CD1c-positive myeloid dendritic cell (primary cell): Measurements from ENCODE around the gene ZC2HC1B.

ENCODE experiments used
- DNase-seq: peaks from one replicate; pipeline ENCODE4 v3.0.0-alpha.2; 2016; ENCODE audit errors: extremely low spot score

The ZC2HC1B gene

DNA sequence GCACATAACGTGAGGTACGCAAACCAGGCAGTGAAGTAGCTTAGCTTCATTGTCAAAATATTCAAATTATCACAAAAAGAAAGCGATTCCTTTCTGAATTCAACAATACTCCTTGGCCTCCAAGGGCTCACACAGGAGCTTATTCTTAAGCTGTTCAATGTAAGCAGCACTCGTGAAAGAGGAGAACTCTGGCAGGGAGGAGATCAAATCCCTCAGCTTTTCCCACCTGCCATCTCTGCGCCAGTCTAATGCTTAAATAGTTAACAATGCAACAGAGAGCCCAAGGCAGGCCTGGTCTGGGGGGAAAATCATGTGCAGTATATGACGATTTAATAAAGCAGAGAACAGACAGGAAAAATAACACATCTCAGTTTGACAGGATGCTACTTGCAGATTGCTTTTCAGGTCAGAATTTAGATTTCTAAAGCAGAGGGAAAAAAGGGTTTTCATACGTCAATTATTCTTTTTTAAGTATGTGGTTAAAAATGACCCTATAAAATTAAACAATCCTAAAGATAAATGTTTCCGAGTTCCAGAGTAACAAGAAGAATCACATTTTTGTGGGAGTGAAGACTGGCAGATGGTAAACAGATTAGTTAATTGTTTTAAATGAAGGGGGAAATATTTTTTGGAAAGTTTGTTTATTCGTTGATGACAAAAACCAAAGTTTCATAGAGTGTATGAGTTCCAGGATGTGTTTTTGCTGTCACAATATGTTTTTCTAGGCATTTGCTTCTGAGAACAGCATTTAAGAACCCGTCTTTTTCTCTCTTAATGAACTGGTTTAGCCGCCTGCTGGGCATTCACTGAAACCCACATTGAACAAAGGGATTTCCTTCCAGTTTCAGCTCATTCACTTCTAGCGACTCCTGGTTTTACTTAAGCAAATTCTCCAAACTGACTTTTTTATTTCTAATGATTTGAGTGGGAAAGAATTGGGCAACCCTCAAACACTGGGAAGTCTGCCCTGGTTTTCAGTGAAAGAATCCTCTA lies 97.9 kb downstream of the ZC2HC1B start:
- no peak for DNase-seq

DNA sequence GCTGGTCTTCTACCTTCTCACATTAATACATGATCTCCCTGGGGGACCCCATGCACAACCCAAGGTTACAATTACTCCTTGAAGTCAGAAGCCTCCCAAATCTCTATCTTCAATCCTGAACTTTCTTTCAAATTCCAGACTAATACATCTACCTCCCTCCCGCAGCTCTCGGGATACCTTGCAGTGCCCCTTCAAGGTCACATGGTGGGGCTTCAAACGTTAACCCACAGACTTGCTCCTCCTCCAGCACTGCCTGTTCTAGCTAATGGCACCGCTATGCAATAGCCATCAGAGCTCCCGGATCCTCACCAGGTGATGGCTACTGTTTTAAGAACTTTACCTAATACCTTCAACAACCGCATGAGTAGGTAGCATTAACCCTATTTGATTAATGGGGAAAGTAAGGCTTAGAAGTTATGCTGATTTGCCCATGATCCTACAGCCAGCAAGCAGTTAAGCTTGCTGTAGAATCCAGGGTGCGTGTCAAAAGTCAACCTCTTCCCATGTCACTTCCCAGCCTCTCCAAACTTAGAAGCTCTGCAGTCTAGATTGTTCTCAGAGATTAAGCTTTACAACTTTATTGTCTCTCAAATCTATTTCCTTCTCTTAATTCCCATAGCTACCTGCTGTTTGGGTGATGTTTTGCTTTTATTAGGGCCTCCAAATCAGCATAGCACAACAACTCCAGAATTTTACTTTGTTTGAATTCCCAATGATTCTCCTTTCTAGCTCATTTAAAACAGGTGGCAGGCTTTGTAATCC lies 99.1 kb downstream of the ZC2HC1B start:
- no peak for DNase-seq

DNA sequence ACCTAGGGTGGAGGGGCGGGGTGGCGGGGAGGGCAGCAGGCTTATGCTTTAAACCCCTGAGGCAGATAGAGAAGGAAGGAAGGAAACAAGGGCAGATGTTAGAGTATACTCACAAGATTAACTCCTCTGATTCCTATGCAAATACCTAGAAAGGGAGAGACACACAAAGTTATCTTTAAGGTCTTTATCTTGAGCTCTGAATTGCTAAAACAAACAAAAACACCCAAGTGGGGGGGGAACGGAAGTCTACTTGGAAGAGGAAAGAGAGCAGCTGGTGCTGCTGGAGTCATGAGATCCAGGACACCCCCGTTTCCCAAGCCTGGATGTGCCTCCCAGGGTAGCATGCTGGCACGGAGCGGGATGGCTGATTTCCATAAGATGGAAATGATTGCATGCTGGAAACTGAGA lies 100.4 kb downstream of the ZC2HC1B start:
- no peak for DNase-seq

- DNase-seq: peak; percentile 48
These were observed 101.4 kb downstream of the ZC2HC1B start for GRCh38 chr6:143965503-143966171.

DNA sequence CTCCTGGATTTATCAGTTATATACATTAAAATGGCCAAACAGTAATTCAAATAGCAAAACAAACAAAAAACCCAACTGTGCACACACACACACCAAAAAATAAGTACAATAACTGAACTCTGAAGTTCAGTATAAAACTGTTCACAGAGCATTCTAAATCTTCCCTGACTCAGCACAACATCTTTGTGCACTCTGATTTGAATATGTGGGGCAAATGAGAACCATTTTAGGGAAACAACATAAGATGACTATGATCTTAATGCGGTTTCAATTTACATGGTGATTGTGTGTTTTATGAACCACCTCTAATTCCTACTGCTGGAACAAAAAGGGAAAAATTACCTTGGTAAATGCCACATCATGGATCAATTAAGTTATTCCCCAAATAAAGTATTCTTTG lies 102.0 kb downstream of the ZC2HC1B start:
- peak; percentile 10 for DNase-seq

DNA sequence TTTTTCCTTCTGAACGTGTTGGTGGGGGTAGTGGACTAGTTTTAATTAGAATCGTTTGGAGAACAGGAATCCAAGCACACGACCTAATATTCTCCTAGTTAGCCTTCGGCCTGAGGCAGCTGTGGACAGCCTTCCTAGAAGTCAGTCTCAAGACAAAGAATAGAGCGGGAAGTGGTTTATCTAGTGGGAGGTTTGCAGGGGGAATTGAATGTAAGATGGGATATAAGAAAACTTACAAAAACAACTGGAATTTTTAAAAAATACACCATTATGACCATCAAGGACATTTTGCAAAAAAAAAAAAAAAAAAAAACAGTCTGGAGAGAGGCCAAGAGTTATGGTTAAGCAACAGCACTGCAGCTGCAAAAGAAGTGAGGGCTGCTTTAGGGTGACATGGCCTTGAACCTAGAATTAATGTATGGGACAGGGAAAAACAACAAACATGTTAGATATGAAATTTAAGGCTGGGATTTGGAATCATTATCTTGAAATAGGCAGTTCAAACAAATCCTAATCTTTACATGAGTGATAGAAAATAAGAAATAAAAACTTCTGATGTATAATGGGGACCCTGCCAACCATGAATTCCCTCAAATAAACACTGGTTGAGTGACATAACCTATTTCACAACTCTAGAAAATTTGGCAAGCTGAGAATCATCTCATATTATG lies 103.6 kb downstream of the ZC2HC1B start:
- no peak for DNase-seq

- DNase-seq: no peak
These were observed 104.8 kb downstream of the ZC2HC1B start for GRCh38 chr6:143969077-143969476.

GRCh38 chr6:143970456-143971218 lies 106.4 kb downstream of the ZC2HC1B start:
- no peak for DNase-seq

DNA sequence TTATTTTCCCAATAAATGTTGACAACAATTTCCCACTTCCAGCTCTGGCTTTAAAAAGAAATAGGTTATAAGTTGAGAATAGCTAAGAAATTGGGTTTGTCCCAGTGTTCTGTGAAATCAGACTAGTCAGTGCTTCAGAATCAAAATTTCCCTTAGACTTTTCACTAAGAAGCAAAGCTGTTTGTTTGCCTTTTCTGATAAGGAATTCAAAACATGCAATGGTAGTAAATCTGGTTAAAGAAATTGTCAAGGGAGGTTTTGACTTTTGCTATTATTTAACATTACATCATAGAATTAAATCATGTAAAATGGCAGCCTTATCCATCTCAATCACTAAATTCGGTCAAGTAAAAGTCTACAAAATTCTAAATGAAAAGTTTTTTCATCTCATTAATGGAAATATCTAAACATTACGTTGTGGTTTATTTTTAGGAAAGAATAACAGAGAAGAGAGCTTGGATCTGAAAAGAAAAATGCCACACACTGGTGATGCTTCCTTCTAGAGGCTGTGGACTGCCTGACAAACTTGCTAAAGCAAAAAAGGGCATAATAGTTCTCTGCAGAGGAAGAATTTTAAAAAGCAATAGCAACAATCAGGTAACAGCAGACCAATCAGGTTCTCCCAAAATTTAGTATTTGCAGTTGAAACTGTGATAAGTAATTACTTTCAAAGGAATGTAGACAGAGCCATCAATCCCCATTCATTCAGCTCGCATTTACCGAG lies 107.4 kb downstream of the ZC2HC1B start:
- no peak for DNase-seq

DNA sequence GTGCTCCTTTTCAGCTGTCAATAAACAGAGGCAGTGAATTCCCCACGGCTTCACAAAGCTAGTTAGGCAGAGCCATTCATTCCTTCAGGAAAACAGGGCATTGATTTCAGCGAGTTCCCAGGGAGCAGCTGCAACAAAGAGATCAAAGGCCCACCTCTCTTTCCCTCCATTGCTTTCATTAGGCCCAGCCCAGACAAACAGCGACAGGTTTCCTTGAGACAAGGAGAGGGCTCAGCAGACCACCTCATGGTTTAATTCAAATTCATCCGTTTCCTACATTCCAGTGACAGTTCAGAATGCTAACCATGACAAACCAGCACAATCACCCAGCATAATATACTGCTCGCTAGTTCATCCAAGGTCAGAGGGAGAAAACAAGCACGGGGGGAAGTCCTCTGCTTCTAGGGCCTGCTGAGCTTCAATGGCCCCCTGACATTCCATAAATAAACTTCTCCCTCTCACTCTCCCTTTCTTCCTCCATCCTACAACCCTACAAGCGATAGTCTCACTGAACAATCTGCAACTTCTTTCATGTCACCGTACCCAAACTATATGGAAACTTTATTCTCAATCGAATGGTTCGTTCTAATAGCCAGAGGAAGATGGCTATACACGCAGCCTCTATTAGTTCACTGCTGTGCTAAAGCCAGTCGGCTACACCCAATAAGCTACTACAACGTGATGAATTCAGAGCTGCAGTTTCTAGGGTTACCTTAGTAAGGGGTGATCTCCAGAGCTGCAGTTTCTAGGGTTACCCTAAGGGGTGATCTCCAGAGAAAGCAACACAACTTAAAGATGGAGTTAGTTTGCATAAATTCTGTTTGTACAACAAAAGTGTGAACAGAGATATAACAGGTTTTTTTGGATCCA lies 109.1 kb downstream of the ZC2HC1B start:
- DNase-seq: no peak

- DNase-seq: no peak
These were observed 109.8 kb downstream of the ZC2HC1B start for GRCh38 chr6:143974089-143974488.

GRCh38 chr6:143976806-143977349 lies 112.6 kb downstream of the ZC2HC1B start:
- DNase-seq: no peak

DNA sequence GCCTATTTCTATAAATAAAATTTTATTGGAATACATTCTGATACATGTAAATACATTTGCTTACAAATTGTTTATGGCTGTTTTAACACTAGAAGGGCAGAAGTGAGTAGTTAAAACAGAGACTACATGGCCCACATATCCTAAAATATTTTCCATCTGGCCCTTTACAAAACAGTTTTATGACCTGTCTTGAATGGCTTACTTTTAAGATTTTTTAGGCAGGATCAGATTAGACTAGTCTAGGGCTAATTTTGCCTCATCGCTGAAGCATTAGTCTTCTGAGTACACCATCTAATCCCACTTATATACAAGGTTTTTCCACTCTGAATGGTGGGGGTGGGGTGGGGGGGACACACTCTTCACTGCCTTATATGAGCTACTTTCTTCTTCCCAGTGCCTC lies 116.6 kb downstream of the ZC2HC1B start:
- no peak for DNase-seq

DNA sequence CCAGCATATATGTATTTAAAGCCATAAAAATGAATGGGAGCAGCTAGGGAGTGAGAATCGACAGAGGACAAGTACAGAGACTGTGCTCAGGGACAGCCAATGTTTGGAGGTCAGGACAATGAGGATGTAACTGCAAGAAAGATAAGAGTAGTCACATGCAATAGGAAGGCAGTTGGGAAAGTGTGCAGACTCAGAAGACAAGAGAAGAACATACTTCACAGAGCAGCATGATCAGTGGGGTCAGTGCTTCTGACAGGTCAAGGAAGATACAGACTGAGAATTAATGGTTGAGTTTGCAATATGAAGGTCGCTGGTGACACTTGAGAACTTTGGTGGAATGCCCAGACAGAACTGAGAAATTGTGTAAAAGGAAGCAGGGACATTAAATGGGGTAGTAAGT lies 118.7 kb downstream of the ZC2HC1B start:
- no peak for DNase-seq

DNA sequence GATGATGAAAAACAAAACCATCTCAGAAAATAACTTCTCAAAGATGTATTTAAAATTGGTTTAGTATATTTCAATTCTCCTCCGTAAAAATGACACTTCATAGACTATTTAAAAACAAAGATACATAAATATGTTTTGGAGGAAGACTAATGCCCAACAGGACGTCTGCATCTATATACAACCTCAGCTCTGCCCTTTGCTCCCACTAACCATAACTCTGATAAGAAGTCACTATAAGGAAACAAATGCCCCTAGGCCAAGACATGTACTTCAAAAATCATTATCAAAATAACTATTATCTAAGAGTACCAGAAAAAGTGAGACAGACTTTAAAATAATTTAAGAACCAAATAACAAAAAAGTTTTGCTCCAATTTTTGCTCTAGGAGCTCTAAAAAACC lies 120.4 kb downstream of the ZC2HC1B start:
- no peak for DNase-seq

GRCh38 chr6:143986463-143987065 lies 122.3 kb downstream of the ZC2HC1B start:
- no peak for DNase-seq
